ENCODE results near the gene C1orf167.

Gene C1orf167

GRCh38 chr1:11736746-11737639 is 25.0 kb upstream of the C1orf167 start:
- no peak for DNase-seq

DNA sequence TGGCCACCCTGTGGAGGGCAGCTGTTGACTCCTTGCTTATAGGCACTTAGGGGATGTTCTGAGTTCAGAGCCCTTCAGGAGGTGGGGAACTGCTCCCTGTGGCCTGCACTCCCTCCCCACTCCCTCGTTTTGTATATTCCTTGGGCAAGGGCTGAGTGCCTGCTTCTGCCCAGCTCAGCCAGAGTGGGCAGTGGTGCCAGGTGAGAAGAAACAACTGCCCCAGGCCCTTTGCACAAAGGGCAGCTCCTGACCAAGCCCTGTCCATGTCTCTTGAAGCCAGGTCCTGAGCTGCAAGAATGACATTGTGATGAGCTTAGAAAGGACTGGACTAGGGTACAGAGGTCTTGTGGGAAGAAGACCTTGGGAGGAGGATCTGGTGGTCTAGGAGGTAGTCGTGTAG is 23.9 kb upstream of the C1orf167 start:
- no peak for DNase-seq

GRCh38 chr1:11738783-11739182 is 23.2 kb upstream of the C1orf167 start:
- no peak for DNase-seq

- no peak for DNase-seq
Observed at GRCh38 chr1:11740258-11741192, 21.5 kb upstream of the C1orf167 start.

DNA sequence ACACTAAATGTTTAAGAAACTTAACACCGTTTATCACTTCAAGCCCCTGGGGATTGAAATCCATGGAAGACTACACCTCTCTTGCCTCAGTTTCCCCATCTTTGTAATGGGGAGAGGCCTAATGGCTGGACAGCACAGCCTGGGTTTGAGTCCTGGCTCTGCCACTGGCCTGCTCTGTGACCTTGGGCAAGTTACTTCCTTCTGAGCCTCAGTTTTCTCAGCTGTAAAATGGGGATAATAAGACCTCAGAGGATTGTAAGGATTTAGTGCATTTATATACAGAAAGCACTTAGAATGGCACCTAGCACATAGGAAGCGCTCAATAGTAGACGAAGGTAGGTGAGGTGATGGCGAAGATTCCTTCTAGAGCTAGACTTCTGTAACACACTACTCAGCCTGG is 20.5 kb upstream of the C1orf167 start:
- no peak for DNase-seq

GRCh38 chr1:11741919-11742558 is 20.0 kb upstream of the C1orf167 start:
- DNase-seq: no peak

DNA sequence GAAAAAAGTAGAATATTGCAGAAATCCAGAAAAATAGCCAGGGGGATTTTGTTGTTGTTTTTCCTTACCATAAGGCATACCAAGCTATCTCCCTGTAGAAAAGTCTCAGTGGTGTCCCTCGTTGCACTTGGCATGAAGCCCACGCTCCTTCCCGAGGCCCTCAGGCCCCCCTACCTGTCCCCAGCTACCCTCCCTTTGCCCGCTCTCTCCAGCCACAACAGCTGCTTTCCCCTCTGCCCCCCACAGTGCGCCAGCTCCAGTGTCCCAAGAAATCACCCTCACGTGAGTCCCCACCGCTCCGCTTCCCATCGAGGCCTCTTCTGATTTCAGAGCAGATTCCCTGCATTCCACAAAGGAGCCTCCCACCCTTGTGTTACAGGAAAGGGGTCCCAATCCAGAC is 17.7 kb upstream of the C1orf167 start:
- no peak for DNase-seq

DNA sequence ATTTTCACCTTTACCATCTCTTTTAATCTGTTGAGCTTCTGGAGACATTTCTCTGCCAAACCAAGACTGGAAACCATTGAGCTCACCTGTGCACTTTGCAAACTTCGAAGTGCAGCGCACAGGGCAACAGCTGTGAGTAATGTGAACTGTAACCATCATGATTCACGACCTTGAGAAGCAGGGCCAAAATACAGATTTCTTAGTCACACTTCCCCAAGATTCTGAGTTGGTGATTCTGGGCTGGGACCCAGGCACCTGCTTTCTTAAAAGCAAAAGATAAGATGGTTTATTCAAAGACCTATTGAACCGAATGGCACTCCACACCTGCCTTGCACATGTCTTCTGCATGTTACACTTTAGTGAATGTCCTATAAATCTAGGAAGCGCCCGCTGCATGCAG is 15.9 kb upstream of the C1orf167 start:
- DNase-seq: no peak

DNA sequence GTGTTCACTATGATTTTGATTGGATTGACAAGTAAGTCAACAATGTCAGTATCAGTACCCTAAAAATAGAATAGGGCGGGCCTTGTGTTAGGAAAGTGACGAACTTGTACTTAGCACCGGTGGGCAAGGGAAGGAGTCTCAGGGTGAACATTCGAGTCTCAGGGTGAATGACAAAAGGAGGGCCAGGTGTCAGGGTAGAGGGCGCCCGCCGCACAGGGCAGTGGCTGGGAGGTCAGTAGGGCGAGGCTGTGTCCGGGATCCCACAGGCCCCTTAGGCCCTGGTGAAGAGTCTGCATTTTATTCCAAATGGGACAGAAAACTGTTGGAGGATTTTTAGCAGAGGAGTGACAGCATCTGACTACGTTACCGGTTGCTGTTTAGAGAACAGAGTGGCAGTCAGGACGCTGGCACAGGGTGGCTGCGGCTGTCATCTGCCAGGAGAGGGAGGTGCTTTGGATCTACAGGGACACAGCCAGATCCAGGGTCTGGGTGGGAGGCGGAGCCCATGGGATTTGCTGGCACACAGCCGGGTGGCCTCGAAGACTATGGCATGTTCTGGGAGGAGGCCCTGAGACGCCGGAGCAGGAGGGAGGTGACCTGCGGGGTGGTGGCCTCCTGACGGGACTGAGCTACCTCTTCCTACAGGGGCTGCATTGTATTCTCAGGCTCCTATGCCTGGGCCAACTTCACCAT is 15.1 kb upstream of the C1orf167 start:
- no peak for DNase-seq

DNA sequence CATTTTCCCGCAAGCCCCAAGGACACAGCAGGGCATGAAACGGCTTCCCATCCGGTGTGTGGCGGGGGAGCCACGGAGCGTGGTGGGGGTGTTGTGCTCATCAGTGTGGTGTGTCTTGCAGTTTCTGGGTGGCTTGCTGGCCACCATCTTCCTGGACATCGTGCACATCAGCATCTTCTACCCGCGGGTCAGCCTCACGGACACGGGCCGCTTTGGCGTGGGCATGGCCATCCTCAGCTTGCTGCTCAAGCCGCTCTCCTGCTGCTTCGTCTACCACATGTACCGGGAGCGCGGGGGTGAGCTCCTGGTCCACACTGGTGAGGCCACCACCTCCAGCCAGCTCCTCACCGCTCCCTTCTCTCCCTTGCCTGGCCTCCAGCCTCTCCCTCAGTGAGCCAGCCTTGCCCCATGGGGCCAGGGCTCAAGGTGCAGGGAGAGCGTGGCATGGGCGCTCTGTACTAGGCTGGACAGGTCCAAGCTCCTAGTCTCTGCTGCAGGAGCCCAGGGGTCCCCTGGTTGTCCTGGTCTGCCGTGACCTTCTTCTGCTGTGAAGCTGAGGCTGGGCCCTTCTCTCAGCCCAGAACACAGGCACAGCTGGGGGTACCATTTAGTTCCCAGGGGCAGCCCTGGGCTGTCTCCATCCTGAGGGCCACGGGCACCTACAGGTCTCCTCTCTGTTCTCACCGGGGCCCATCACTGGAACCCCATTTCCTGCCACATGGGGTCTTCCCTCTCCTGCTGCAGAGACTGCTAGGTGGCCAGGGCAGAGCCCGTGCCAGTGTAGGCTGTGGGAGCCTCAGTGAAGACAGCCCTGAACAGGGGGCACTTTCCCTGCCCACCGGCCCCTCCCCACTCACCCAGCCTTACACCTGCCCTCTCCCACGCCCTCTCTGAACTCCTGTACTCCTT is 13.4 kb upstream of the C1orf167 start:
- no peak for DNase-seq

GRCh38 chr1:11749203-11749689 is 12.7 kb upstream of the C1orf167 start:
- DNase-seq: peak; percentile 66

DNA sequence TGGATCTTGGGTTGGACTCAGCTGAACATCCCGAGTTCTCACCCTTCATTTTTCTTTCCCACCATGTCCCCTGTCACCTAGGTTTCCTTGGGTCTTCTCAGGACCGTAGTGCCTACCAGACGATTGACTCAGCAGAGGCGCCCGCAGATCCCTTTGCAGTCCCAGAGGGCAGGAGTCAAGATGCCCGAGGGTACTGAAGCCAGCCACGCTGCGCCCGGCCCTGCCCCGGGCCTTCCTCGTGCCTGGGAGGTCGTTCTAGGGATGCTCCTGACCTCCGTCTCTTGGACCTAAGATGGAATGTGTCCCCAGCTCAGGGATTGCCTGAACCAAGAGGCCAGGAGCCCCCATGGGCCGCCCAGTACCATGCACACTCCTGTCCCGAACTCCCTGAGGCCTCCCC is 12.0 kb upstream of the C1orf167 start:
- no peak for DNase-seq

- no peak for DNase-seq
Observed at GRCh38 chr1:11751087-11751486, 10.9 kb upstream of the C1orf167 start.

GRCh38 chr1:11752359-11753088 is 9.5 kb upstream of the C1orf167 start:
- DNase-seq: no peak

DNA sequence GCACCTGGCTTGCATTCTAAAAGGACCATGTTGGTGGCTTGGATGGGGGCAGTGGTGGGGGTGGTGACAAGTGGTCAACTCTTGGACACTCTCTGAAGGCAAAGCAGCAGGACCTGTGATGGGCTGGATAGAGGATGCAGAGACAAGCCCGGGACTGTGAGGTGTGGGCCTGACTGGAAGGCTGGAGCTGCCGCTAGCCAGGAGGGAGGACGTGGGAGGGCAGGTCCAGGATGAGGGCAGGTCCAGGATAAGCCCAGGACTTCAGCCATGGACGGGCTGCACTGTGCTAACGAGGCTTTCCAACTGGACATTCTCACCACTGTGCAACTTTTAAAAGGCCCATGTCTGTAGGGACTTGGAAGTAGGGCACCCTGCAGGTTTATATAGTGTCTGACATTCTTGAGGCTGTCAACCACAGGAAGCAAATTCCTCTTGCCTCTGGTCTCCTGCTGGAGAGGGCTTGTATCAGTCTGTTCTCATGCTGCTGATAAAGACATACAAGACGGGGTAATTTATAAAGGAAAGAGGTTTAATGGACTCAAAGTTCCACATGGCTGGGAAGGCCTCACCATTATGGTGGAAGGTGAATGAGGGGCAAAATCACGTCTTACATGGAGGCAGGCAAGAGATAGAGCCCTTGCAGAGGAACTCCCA is 8.3 kb upstream of the C1orf167 start:
- DNase-seq: no peak

DNA sequence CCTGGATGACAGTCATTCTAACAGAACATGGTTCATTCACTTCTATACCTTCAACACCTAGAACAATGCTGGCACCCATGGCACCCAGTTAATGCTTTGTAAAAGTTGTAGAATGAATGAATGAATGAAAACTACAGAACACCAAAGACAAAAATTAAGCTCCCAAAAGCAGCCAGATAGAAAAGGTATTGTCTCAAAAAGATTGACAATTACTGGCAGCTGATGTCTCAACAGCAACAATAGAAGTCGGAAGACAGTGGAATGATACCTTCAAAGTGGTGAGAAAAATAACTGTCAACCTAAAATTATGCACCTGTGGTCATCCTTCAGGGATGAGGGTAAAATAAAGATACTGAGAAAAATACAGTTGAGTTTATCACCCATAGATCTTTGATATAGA is 4.9 kb upstream of the C1orf167 start:
- DNase-seq: no peak

GRCh38 chr1:11759791-11760190 is 2.2 kb upstream of the C1orf167 start:
- no peak for DNase-seq

GRCh38 chr1:11761285-11761684 is 708 bp upstream of the C1orf167 start:
- no peak for DNase-seq

- no peak for DNase-seq
Observed at GRCh38 chr1:11764115-11764514, 2.1 kb downstream of the C1orf167 start.

DNA sequence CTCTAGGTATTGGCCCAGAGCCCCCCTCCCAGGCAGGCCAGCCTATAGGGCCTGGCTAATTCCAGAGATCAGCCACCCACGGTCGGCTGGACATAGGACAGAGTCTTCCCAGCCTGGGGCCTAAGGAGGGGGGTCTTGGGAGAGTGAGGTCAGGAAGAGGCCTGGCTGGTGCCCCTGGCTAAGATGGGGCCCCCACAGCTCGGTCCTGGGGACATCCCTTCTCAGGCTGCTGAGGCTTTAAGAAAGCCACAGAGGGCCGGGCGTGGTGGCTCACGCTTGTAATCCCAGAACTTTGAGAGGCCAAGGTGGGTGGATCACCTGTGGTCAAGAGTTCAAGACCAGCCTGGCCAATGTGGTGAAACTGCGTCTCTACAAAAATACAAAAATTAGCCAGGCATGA is 2.5 kb downstream of the C1orf167 start:
- no peak for DNase-seq
